Measurements from ENCODE around the gene FCN2.

GRCh38 chr9:134891713-134892112, 11.1 kb downstream of the FCN2 start:
- TF ChIP-seq CTCF (IDR thresholded peaks at IDR 0.05; ENCODE audit: poor library complexity) = no peak
- TF ChIP-seq EZH2 (IDR thresholded peaks at IDR 0.05; ENCODE audit: borderline replicate concordance) = no peak

All from hepatocyte (in vitro differentiated cells).